HL-60/S4 treated with phorbol 12-myristate 13-acetate at 8.2 ng/mL for 4 days and 3 days (cell line): Measurements from ENCODE around the gene CARD14.

Source experiments
- in situ Hi-C: fragments of 300-500 bp; cut with MboI; formaldehyde crosslinking; loops from 2 replicates; pipeline ENCODE4 v1.15.0; 2022; ENCODE audit warnings: low sequenced_read_pairs

The CARD14 gene

DNA sequence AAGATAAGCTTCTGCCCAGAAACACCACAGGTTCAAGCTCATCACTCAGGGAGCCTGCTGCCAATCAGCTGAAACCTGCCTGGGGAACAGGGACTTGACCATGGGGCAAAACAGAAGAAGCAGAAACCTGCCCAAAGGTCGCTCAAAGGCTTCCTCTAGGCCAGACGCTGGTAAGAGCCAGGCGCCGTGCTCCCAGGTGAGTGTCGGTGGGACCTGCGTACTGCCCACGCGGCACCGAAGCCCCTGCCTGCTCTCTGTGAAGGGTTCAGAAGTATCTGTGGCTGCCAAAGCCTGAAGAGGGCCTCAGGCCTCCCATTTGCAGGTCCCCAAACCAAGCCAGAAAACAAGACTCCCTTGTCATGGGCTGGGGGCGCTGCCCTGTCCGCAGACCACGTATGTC is 39.9 kb downstream of the CARD14 start:
- in situ Hi-C loops: no loop called here

DNA sequence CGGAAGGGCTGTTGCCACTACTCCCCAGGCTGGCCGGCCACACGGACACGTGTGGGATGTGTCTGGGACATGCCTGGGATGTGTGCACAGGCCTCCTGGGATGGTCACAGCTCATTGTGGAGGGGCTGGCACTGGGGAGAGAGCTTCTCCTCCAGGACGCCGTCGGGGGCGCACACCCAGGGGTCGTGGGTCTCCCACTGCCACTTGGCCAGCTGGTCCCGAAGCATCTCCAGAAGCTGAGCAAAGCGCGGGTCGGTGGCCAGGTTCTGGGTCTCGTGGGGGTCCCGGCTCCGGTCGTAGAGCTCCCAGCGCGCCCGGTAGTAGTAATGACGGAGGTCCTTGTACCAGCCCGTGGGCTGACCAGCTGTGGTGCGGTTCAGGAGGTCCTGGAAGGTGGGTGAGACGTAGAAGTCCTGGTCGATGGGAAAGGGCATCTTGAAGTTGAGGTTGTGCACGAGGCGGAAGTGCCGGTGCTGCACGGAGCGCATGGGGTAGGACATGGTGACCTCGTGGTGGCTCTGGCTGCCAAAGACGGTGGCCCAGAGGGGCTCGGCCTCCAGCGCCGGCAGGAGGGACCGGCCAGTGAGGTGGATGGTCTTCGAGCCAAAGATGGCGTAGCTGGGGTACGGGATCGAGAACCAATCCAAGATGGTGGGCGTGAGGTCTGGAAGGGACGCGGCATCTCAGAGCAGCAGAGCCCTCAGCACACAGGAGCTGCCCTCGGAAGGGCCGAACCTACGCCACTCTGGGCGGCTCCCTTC is 40.7 kb downstream of the CARD14 start:
- in situ Hi-C loops: no loop called here

DNA sequence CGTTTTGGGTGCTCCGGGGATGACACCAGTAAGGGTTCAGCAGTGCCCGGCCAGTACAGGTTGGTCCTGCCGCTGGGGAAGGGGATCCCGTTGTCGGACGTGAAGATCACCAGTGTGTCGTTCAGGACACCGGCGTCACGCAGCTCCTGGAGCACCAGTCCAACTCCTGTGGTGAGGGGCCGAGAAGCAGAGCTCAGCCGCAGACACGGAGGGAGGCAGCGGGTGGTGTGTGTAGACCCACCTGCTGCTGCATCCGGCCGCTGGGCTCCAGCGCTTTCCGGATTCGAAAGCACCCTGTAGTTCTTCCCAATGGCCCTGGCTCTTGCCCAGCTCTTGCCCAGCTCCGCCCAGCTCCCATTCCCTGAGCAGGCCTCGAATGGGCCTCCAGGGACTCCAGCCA is 42.3 kb downstream of the CARD14 start:
- in situ Hi-C loops: no loop called here

DNA sequence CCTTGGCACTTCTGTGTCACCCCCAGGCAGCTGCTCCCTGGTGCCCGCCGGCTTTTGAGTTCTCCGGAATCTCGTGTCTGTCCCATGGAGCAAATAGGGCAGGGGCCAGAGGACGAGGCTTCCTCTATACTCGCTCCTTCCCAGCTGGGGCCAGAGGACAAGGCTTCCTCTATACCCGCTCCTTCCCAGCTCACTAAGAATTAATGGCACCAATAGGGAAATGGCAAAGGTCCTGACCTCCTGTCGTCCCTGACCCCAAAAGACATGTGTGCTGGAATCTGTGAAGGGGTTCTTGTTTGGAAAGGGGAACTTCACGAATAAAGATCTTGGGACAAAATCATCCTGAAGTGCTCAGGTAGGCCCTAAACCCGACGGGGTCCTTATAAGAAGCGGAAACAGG is 42.7 kb downstream of the CARD14 start:
- in situ Hi-C loops: no loop called here

- in situ Hi-C loops: no loop called here
These were observed 43.3 kb downstream of the CARD14 start for GRCh38 chr17:80212962-80213642.

DNA sequence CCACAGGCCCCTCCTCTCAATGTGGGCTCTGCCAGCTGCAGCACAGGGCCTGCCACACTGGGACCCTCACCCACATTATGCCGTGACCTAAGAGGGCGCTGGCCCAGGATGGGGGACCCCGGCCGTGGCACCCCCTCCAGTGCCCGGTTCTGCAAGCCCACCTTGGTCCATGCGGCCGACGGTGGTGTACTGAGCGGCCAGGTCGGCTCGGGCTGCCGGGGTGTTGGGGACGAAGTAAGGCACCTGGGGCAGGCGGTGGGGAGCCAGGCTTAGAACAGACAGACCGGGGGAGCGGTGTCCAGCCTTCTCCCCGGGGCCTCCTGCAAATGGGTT is 43.8 kb downstream of the CARD14 start:
- in situ Hi-C loops: no loop called here

GRCh38 chr17:80214012-80214877 is 44.4 kb downstream of the CARD14 start:
- in situ Hi-C loops: no loop called here

DNA sequence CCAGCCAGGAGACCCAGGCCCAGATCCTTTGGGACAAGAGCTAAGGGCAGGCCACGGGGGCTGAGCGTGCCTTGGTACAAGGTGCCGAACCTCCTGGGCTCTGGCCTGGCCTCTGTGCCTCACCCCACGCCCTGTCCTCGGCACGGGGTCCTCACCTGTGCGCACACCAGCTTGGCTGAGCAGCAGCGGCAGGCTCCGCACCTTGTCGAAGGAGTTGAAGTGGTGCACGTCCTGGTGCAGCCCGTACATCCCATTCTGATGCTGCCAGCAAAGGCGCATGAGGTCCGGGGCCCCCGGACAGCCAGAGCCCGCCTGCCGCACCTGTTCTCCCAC is 45.0 kb downstream of the CARD14 start:
- in situ Hi-C loops: no loop called here

- in situ Hi-C loops: no loop called here
These were observed 46.9 kb downstream of the CARD14 start for GRCh38 chr17:80216473-80217456.

DNA sequence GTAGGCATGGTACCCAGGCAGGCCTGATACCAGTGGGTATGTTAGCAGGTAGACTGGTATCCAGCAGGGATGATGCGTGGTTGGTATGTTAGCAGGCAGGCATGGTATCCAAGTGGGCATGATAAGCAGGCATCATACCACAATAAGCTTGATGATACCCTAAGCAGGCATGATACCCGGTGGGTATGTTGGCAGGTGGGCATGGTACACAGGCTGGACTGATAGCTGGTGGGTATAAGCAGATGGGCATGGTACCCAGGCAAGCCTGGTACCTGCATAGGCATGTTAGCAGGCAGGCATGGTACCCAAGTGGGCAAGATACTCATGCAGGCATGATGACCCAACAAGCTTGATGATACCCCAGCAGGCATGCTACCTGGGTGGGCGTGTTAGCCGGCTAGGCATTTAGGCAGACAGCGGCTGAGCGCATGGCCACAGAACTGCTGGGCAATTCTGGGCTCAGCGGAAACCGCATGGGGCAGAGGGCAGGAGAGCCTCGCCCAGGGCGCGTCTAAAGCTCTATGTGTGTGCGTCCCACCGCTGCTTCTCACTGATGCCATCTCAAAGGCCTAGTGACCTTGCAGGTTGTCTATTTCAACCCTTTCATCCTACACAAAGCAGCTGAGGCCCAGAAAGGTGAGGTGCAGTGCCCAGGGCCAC is 48.0 kb downstream of the CARD14 start:
- in situ Hi-C loops: no loop called here

GRCh38 chr17:80218391-80218790 is 48.6 kb downstream of the CARD14 start:
- in situ Hi-C loops: no loop called here

DNA sequence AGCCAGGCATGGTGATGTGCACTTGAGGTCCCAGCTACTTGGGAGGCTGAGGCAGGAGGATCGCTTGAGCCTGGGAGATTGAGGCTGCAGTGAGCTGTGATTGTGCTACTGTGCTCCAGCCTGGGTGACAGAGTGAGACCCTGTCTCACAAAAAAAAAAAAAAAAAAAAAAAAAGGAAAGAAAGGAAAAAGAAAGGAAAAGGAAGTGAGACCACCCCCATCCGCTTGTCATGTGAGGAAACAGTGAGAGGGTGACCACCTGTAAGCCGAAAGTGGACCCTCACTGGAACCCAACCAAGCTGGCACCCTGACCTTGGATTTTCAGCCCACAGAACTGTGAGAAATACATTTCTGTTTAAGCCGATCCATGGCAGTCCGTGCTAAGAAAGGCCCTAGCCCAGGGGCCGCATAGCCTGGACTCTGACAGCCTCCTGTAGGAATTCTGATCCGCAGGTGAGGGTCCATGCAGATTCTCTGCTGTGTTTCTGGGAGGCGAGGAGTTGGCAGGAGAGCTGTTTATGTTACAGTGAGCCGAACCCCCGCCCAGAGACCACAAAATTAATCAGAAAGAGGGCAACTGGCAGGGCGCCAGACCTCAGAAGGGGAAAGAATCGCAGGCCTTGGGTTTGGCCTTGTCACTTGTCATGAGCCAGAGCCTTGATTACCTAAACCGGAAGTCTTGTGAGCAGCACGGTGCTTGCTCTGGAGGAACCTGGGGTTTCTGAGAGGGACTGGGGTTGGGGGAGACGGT is 49.4 kb downstream of the CARD14 start:
- in situ Hi-C loops: no loop called here

GRCh38 chr17:80219763-80220053 is 49.9 kb downstream of the CARD14 start:
- in situ Hi-C loops: no loop called here

DNA sequence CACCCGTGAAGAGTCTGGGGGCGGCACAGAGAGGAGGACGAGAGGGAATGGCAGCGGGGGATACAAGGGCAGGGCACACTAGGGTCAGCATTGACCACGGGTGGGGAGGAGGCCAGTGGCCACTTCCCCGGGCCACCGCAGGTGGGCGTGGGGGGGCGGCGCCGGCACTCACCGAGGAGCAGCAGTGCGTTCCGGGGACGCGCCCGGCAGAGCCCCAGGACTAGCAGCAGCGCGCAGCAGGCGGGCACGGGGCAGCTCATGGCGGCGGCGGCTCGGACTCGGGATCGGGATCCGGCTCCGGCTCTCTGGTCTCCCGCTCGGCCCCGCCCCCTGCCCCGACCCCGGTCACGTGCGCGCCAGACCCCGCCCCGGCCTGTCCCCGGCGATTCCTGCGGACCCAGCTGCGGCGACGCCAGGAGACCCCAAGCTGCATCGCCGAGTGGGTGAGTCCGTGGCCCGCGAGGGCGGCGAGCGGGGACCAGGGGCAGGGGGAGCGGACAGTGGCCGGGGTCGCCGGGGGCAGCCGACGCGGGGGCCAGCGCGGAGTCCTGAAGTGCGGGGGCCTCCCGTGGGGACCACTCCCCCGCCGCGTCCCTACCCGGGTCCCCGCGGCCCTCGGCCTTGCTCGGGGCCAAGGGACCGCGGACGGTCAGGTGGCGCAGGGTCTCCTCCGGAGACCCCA is 50.4 kb downstream of the CARD14 start, which contains the start of the genes SGSH and SLC26A11:
Gene SGSH (minus strand): TSS at position 280 of the 682 bp plus-strand sequence. CDS start 20 bp downstream, at position 260.
Gene SLC26A11 (plus strand): TSS at position 374 of the 682 bp plus-strand sequence. CDS start 1,134 bp downstream, outside the sequence.
- in situ Hi-C loops: no loop called here

- in situ Hi-C loops: no loop called here
These were observed 50.9 kb downstream of the CARD14 start for GRCh38 chr17:80220736-80221215.

- in situ Hi-C loops: no loop called here
These were observed 51.7 kb downstream of the CARD14 start for GRCh38 chr17:80221351-80222105.

GRCh38 chr17:80222376-80223141 is 52.7 kb downstream of the CARD14 start:
- in situ Hi-C loops: no loop called here
